Hematopoietic multipotent progenitor cell treated with erythropoietin and hydrocortisone succinate and interleukin-3 and kit ligand, for 8 days (in vitro differentiated cells): ENCODE data around the gene CYTL1.
A peak's percentile ranks its signal among the peaks of the same experiment; 100 is the strongest.
"Not testable (repeated sequence)": the region's sequence is repeated elsewhere in the genome, so short reads cannot be mapped to it uniquely, and the experiment has no call there.

Experiments
- DNase-seq: peaks from one replicate; pipeline ENCODE4 v3.0.0-alpha.2; 2015

The CYTL1 gene

GRCh38 chr4:4996935-4997334, 22.3 kb downstream of the CYTL1 start:
- not testable (repeated sequence) for DNase-seq

- DNase-seq = no peak
Measured at GRCh38 chr4:4995908-4996265, 23.4 kb downstream of the CYTL1 start.

GRCh38 chr4:4995103-4995907, 24.0 kb downstream of the CYTL1 start:
- DNase-seq = peak; percentile 87

- DNase-seq = no peak
Measured at GRCh38 chr4:4994312-4995097, 24.8 kb downstream of the CYTL1 start.

GRCh38 chr4:4992833-4993232, 26.4 kb downstream of the CYTL1 start:
- DNase-seq = no peak

- no peak for DNase-seq
Measured at GRCh38 chr4:4991541-4992099, 27.6 kb downstream of the CYTL1 start.

GRCh38 chr4:4990857-4991540, 28.3 kb downstream of the CYTL1 start:
- DNase-seq = peak; percentile 36

- DNase-seq = no peak
Measured at GRCh38 chr4:4990329-4990728, 28.9 kb downstream of the CYTL1 start.

GRCh38 chr4:4989083-4989622, 30.1 kb downstream of the CYTL1 start:
- no peak for DNase-seq

GRCh38 chr4:4987656-4988055, 31.6 kb downstream of the CYTL1 start:
- DNase-seq = no peak

GRCh38 chr4:4986841-4987240, 32.4 kb downstream of the CYTL1 start:
- no peak for DNase-seq

- peak; percentile 54 for DNase-seq
Measured at GRCh38 chr4:4985844-4986243, 33.4 kb downstream of the CYTL1 start.

- no peak for DNase-seq
Measured at GRCh38 chr4:4985036-4985435, 34.2 kb downstream of the CYTL1 start.

GRCh38 chr4:4984186-4984585, 35.1 kb downstream of the CYTL1 start:
- DNase-seq = no peak

GRCh38 chr4:4981827-4982226, 37.4 kb downstream of the CYTL1 start:
- DNase-seq = no peak

- no peak for DNase-seq
Measured at GRCh38 chr4:4981427-4981826, 37.8 kb downstream of the CYTL1 start.

GRCh38 chr4:4980621-4981230, 38.5 kb downstream of the CYTL1 start:
- DNase-seq = no peak

- DNase-seq = no peak
Measured at GRCh38 chr4:4979971-4980370, 39.3 kb downstream of the CYTL1 start.

- no peak for DNase-seq
Measured at GRCh38 chr4:4974727-4975126, 44.5 kb downstream of the CYTL1 start.

- no peak for DNase-seq
Measured at GRCh38 chr4:4971796-4972195, 47.5 kb downstream of the CYTL1 start.

- DNase-seq = no peak
Measured at GRCh38 chr4:4969298-4969697, 50.0 kb downstream of the CYTL1 start.

- DNase-seq = no peak
Measured at GRCh38 chr4:4968161-4968725, 51.0 kb downstream of the CYTL1 start.
